Esophagus squamous epithelium (tissue), 4 donors: Measurements from ENCODE around the gene NAV2.

ENCODE experiments used
- CTCF ChIP-seq, 6 experiments: fragments of 450-650 bp in 4 of 6; fragments of 200-600 bp in 2 of 6; sonication (generic) in 2 of 6; IDR thresholded peaks; one replicate each; pipeline ENCODE4 v1.5.1; 2016 to 2019; ENCODE audit warnings: antibody characterized with exemption in 6 of 6, mild to moderate bottlenecking in 4 of 6, moderate library complexity in 4 of 6
- POLR2A ChIP-seq, 4 donors: fragments of 450-650 bp; IDR thresholded peaks; one replicate each; pipeline ENCODE4 v1.6.1; 2017; ENCODE audit warnings: antibody characterized with exemption in 4 of 4, mild to moderate bottlenecking in 4 of 4, moderate library complexity in 3 of 4

- TF ChIP-seq CTCF (IDR thresholded peaks at IDR 0.05) (no peak), POLR2A (IDR thresholded peaks at IDR 0.05) (no peak)
These were observed 342.7 kb downstream of the NAV2 start for GRCh38 chr11:20055312-20055711.
